Keratinocyte (primary cell): ENCODE measurements around the gene ZBTB8B.

Experiments
- CTCF ChIP-seq, 3 experiments: IDR thresholded peaks in 1 of 3; conservative IDR thresholded peaks in 1 of 3; optimal IDR thresholded peaks in 1 of 3; 2 replicates in 2 of 3; 3 replicates in 1 of 3; pipeline versions ENCODE3 to v1.5.1; 2011; ENCODE audit warnings: low read length in 3 of 3, mild to moderate bottlenecking in 3 of 3, moderate library complexity in 2 of 3, control low read depth in 1 of 3, inconsistent platforms in 1 of 3; ENCODE audit not compliant: insufficient read depth in 2 of 3; ENCODE audit errors: extremely low read depth in 1 of 3
- EZH2 ChIP-seq: IDR thresholded peaks from one replicate; pipeline ENCODE4 v1.6.1; 2012; ENCODE audit warnings: inconsistent platforms, mild to moderate bottlenecking, low read length, moderate library complexity

- TF ChIP-seq CTCF (optimal IDR thresholded peaks at IDR 0.05 in 1 of 3, IDR thresholded peaks at IDR 0.05 in 1 of 3, conservative IDR thresholded peaks at IDR 0.05 in 1 of 3; ENCODE audit: extremely low read depth in 1 of 3, insufficient read depth in 2 of 3, low read length in 3 of 3) (no peak), EZH2 (no peak)
These were observed 35.7 kb downstream of the ZBTB8B start for GRCh38 chr1:32500387-32501209.
